NCI-H1436 treated with DMSO at 0.1 percent for 48 hours (cell line): ENCODE data around the gene DCHS1.

Source experiments
- DNase-seq: peaks from one replicate; lab custom pipeline; 2025; lab: John Stamatoyannopoulos, UW

The DCHS1 gene

DNA sequence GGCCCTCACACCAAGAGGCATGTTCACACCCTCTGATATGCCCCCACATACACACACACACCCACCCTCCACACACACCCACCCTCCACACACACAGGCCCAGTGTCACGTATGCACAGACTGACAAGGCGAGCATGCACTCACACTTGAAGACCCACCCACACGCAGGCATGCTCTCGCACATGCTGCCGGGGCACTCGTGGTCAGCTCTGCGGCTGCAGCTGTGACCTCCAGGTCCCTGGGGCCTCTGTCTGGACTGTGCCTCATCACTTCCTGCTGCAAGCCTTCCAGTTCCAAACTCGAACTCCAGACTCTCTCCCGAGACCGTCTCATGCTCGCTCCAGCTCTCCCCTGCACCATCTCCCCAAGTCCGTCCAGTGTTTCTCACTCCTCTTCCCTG is 9.5 kb downstream of the DCHS1 start:
- DNase-seq, result no peak

DNA sequence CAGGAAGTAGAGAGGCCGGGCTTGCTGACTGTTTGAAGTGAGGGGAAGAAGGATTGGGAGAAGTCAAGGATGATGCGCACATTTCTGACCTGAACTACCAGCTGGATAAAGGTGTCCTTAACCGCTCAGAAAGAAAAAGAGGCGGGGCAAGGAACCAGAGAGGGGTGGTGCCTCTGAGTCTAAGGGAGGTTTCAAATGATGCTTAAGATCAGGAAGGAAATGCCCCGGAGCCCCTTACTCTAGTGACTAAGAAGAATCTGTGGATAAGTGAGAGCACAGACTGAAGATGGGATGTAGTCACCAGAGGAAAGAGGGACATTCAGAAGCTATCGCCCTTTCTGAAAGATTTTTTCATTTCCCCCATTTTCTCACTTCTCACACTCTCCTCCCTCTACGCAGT is 12.7 kb downstream of the DCHS1 start:
- DNase-seq, result no peak

DNA sequence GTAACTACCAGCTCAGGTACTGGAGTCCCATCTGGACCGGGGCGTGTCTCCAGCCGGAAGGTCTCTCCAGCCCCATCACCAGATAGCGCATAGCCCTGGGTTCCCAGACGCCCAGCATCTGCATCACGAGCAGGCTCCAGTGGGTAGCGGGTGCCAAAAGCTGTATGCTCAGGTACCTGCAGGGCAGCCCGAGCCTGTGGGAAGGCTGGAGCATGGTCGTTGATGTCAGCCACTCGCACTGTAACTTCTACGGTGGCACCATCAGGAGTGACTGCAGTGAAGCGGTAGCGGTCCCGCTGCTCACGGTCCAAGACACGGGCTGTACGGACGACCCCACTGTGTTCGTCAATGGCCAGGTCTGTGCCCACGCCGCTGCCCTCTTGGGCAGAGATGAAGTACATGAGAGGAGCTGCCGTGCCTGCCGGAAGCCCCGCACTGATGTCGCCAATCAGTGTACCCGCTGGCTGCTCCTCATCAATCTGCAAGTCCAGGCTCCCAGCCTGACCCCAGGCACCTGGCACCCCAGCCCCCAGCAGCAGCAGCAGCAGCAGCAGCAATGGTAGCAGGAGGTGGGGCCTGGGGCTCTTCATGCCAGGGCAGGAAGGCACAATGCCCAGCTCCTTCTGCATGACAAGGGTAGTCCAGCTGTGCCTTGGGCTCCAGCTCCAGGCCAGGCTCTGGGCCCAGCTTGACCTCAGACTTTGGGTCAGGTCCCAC is 14.5 kb downstream of the DCHS1 start:
- DNase-seq, result no peak

DNA sequence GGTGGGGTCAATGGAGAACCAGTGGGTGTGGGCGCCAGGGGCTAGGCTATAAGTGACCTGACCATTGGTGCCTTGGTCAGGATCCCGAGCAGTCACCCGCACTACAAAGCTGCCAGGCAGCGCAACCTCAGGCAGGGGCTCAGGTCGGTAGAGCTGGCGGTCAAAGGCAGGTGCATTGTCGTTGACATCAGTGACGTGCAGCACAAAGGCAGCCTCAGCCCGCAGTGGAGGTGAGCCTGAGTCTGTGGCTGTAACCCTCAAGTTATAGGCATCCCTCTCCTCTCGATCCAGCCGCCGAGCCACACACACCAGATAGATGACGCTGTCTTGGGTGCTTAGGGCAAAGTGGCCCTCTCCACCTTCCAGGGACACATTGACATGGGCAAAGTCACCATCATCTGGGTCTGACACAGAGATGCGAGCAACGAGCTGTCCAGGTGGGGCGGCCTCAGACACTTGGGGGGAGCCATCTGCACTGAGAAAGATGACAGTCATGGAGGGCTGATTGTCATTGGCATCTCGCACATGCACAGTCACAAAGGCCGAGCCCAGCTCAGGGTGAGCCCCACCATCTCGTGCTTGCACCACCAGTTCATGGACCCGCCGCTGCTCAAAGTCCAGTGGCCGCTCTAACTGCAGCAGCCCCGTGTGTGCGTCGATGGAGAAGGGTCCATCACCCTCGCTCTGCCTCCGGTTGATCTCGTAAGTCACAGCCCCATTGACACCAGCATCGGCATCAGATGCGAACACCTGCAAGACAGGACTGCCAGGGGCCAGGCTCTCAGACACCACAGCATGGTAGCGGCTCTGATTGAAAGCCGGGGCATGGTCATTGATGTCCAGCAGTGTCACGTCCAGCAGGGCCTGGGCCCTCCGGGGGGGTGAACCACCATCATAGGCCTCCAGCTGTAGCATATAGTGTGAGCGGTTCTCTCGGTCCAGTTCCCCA is 15.3 kb downstream of the DCHS1 start:
- no peak for DNase-seq

DNA sequence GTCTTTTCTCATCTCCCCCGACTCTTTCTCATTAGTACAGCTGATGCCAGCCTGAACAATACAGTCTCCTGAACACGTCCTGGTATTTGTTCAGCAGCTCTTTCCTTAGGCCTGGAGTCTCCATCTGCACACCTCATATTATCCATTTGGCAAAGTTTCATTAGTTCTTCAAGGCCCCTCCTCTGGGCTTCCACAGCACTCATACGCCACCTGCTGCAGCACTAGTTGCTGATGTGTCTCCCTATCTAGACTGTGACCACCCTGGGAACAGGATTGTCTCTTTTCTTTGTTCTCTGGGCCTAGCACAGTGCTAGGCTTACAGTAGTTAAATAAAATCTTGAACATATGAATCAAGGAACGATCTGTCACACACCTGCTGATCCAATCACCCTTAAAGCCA is 17.2 kb downstream of the DCHS1 start:
- DNase-seq, result no peak

DNA sequence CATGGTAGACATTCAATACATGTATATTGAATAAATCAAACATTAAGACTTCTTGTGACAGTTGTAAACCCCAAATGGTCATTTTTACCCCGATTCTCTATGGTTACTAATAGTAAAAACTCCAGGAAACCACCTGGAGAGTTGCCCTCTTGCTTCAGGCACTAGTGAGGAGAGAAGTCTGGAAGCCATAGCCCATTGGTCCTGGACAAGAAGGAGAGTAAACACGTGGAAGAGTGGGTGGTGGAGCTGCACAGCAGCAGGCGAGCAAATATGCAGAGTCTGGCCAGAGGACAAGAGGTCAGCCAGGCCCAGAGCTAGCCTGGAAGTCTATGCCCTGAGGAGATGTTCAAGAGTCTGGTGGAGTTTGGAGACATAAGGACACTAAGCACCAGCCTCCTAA is 17.7 kb downstream of the DCHS1 start:
- no peak for DNase-seq

DNA sequence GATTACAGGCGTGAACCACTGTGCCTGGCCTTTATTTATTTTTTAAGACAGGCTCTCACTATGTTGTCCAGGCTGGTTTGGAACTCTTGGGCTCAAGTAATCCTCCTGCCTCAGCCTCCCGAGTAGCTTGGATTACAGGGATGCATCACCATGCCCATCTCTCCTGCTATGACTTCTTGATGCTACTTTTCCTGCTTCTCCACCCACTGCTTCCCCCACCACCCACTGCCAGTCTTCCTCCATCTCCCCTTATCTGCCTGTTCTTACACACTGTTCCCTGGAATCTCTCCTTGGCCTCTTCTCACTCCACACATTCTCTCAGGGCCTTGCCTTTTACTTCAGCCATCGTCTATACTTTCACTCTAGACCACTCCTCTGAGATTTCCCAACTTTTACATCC is 19.1 kb downstream of the DCHS1 start:
- DNase-seq, result no peak

DNA sequence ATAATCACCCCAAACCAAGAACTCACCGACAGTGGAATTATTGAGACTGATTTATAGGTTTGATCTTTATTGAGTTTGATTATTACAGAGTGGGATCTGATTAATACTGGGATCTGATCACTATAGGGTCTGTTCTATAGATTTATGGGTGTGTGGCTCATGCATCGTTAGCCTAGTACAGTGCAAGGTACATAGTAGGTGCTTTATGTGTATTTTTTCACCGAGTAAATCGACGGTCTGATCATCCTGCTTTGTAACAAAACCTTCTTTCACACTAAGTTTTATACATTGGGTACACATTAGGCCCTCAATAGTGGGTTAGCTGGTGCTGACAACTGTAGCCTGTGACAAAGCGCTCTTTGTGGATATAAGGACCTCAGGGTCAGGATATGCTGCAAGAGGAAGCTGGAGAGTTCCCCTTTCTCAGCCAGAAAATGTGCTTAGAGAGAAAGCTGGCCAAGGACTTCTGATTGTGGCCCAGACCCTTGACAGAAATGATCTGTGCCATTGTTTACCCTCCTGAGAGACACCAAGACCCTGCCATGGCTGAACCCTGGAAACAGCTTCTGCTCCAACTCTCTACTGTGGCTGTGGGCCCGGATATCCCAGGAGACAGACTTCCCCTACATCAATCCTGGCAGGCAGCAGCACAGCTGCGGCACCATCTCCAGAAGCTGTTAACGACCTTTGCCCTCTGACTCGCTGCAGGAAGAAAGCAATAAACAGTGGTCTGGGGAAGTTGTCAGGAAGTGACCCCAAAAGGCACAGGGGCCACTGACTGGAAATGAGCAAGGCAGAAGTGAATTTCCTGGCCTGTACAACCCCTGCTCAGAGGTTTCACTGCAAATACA is 20.3 kb downstream of the DCHS1 start:
- no peak for DNase-seq

DNA sequence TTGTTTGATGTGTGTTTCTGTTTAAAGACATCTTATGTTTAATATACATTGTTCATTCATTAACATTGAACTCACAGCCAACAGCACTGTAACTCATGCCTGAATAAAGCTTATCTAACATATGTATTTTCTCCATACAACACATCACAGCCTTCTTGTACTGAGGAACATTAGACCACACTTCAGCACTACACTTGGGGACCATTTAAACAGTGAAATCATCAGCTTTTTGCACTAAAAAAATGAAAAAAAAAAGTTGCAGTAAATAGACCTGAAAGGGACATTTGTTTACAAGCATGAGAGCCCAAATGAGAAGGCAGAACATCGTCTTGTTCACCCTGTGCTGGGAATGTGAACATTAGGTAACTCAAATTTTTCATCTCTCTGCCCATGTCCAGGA is 21.1 kb downstream of the DCHS1 start:
- DNase-seq, result no peak

DNA sequence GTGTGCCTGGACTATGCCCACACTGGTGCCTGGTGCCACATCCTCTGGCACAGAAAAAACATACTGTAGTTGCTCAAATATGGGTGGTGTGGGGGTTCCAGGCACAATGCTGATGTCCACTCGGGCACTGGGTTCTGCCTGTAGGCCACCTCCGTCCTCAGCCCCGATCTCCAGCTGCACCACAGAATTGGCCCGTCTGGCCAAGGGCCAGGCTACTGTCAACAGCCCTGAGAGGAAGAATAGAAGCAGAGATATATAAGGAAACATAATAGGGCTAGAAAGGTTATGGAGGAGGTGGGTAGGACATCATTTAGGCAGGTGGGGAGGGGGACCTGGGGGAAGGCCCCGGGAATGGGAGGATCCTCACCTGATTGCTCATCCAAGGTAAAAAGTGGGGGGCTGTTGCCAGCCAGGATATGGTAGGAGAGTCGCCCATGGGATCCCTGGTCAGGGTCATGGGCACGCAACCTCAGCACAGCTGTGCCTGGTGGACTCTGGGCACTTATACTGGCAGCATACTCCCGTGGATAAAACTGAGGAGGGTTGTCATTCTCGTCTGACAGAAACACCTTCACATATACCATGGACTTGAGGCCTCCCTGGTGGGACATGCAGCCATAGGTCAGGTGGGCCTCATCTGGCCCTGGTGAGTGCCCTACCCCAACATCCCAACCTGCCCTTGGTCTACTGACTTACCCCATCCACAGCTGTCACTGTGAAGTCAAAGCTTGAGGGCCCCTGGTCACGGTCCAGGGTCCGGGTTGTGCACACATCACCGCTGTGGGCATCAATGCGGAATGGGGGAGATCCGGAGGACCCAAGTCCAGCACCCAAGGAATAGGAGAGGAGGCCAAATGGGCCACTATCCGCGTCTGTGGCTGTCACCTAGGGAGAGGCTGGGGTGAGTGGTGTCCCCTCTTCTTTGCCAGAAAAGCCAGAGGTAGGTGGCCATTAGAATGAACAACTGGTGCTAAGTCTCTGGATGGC is 21.9 kb downstream of the DCHS1 start:
- no peak for DNase-seq

DNA sequence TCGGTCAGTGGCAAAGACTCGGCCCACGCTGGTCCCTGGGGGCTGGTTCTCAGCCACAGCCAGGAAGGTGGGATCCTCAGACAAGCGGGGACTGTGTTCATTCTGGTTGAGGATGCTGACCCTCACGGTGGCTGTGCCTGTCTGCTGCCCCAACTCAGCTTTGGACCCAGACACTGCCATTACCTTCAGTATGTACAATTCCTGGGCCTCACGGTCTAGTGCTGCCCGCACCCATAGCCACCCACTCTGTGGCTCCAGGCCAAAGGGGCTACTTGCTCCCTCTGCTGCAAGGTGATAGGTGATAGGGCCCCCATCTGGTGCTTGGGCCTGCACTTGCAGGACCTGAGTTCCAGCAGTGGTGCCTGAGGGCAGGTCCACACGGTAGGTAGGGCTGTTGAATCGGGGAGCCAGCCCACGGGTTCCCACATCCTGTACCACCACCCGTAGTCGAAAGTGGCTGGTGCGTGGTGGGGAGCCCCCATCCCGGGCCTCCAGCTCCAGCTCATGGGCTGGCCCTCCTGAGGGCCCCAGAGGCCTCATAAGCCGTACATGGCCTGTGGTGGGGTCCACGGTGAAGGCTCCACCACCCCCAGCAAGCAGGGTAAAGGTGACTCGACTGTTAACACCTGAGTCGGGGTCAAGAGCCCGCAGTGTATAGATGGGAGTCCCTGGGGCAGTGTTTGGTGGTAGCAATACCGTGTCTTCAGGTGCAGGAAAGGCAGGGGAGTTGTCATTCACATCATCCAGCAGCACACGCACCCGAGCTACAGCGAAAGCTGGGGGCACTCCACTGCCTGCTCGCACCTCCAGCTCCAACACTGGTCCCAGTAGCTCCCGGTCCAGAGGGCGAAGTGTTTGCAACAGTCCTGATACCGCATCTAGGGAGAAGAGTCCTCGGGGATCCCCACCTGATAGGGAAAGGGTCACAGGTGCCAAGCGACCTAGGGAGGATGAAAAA is 23.2 kb downstream of the DCHS1 start:
- DNase-seq, result no peak

DNA sequence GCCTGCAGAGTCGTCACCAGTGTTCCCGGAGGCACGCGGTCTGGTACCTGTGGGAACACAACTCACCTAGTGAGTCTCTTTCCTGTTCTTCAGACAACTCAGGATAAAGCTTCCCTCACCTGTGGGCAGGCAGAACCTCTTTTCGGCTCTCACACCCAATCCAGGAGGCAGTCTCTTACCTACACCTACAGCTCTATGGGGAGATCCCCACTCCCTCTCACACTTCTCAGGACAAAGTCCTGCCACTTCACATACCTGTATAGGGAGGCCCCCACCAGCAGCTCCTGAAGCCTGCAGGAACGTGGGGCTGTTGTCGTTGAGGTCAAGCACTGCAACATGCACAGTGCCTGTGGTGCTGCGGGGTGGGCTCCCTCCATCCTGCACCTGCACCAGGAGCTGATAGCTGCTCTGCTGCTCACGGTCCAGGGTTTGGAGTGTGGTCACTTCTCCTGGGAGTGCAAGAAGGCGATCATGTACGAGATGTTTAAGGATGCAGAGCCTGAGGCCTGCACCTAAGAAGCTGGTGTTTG is 24.2 kb downstream of the DCHS1 start:
- DNase-seq, result no peak

DNA sequence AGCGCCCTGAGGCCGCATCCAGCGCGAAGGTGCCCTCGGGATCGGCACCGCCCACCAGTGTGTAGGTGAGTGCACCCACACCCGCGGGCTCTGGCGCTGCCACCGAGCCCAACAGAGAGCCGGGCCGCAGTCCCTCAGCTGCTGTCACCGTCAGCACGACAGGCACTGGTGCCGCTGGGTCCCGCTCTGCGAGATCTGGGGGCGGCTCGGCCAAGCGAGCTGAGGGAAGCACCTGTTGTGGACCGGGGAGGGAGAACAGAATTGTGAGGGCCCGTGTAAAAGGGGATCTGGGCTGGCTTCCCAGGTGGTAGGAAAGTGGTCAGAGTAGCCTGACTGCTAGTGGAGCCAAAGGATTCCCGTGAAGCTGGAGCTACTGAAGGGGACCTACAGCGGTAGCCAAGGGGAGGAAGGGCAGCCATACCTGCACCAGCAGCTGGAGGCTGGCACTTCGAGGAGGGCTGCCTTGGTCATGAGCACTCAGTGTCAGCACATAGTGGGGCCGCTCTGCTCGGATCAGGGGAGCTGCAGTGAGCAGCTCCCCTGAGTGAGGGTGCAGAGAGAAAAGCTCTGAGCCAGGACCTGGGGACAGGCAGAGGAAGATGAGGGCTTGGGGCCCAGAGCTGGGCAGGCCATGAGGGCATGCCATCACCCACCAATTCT is 24.8 kb downstream of the DCHS1 start:
- DNase-seq, result no peak

DNA sequence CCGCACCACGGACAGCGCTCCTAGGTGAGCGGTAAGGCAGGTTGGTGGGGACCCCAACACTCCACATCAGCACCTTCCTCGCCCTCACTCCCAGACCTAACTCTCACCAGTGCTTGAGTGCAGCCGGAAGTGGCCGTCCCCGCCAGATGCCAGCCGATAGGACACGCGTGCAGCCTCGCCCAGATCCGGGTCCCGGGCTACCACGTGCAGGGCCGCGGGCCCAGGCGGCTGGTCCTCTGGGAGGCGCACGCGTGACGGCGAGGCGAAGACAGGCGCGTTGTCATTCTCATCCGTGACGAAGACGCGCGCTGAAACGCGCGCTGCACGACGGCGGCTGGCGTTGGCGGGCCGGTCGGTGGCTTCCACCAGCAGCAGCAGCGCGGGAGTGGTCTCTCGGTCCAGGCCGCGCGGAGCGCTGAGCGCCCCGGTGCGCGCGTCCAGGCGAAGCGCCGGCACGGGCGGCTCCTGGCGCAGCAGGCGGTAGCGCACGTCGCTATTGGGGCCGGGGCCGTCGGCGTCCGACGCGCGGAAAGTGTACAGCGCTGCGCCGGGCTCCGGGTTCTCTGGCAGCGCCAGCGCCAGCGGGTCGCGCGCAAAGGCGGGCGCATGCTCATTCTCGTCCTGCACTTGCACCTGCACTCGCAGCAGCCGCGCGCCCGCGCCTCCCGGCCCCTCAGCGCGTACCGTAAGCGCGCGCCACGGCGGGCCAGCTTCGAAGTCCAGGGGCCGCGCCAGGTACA is 25.5 kb downstream of the DCHS1 start:
- no peak for DNase-seq

DNA sequence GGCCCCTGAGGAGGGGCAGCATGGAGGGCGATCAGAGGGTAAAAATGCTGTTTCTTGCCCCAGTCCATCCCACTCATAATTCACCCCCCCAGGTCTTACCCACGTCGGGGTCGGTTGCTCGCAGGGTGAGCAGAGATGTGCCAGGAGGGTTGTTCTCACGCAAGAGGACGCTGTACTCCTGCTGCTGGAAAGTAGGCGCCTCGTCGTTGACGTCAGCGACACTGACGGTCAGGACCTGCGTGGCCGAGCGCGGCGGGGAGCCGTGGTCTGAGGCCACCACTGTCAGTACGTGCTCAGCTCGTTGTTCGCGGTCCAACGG is 26.1 kb downstream of the DCHS1 start:
- no peak for DNase-seq

DNA sequence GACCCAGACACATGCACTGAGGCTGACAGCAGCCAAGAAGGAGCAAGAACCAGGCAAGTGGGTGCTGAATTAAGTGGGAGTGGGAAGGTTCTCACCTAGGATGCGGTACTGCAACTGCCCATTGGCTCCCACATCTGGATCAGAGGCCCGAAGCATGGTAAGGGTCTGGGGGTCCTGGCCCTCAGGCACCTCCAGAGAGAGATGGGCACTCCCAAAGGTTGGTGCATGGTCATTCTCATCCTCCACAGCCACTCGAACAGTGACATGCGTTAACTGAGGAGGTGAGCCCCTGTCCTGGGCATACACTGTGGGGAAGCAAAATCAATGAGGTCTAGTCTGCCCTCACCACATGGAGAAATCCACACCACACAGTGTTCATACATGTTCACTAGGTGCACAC is 27.1 kb downstream of the DCHS1 start:
- no peak for DNase-seq

DNA sequence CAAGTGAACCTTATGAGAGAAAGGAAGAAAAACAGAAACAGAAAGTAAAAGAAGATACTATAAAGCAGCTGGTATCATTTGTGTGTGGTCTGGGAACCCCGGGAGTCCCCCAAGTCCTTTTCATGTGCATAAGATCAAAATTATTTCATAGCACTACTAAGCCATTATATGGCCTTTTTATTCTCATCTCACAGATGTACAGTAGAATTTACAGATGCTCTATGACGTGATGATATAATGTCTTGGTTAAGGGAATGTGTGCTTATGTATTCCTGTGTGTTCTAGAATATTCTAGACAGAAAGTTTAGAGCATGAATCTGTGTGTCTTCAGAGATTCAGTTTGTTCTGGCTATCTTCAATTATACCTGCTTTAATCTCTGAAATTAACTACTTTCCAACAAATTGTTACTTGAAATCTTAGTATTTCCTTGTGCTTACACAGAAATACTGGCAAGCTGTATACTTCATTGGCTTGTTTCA is 27.8 kb downstream of the DCHS1 start:
- no peak for DNase-seq

DNA sequence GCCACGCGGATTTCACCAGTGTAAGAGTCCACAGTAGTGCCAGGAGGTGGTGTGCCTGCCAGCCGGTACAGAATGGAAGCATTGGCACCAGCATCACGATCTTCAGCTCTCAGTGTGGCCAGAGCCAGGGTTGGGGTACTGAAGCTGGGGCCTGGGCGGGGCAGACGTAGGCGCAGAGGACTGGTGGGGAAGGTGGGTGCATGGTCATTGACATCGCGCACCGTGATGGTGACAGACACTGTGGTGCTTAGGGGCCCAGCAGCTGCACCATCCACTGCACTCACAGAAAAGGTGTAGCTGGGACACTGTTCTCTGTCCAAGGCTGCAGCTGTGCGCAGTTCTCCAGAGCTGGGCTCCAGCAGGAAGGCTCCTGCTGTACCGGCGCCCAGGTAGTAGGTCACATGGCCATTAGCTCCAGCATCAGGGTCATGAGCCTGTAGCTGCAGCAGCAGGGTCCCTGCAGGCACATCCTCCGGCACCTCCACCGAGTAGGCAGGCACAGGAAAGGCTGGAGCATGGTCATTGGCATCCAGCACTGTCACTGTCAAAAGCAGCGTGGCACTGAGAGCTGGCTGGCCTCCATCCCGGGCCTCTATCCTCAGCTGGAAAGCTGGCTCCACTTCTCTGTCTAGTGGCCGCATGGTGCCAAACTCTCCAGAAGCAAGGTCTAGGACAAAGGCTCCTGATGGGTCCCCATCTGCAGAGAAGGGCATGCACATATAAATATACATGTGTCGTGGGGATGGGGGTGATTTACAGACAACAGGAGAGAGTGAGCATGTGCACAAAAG is 28.4 kb downstream of the DCHS1 start:
- no peak for DNase-seq
